GM12878 (cell line): ENCODE data around the gene TTC33. TPM values are rescaled to one million over a fixed set of nuclear protein-coding genes. Genes with fewer than 3 reads are reported as not detected.

Experiments
- ATAC-seq: fragments of 200-7000 bp; cut with Tn5 transposase; 3 replicates; pipeline ENCODE4 v1.9.1; 2020; ENCODE audit warnings: mild to moderate bottlenecking, moderate library complexity
- BruUV-seq: library from RNA; stranded (reverse); fragments of 400-500 nt; replicated peaks from 2 replicates; lab custom pipeline; 2021; lab: Mats Ljungman, UMichigan
- CTCF ChIA-PET: fragments of 300-600 bp; sonication (Branson Sonifier 250); formaldehyde crosslinking; extraction: SDS; loops from one replicate; lab custom pipeline; 2021; ENCODE audit warnings: inconsistent platforms; lab: Yijun Ruan, JAX
- POLR2A ChIA-PET: fragments of 350-600 bp; formaldehyde crosslinking; extraction: SDS; loops from one replicate; lab custom pipeline; 2021; ENCODE audit warnings: inconsistent platforms; lab: Charles Lee
- RAD21 ChIA-PET: fragments of 300-600 bp; sonication (Branson Sonifier 250); formaldehyde crosslinking; loops from one replicate; lab custom pipeline; 2023; ENCODE audit warnings: antibody characterized with exemption; ENCODE audit not compliant: unreplicated experiment; lab: Charles Lee
- SMC1A ChIA-PET: fragments of 300-600 bp; sonication (Branson Sonifier 250); formaldehyde crosslinking; loops from one replicate; lab custom pipeline; 2023; ENCODE audit not compliant: unreplicated experiment, uncharacterized antibody; lab: Charles Lee
- DNase-seq: peaks from one replicate; pipeline ENCODE4 v3.0.0-alpha.2; 2011; ENCODE audit warnings: low read depth, low spot score
- FAIRE-seq: peaks from 3 replicates; lab custom pipeline; 2011; peaks lifted over from hg19 to GRCh38; lab: Jason Lieb, UNC
- H2AFZ ChIP-seq: 2 replicates; pipeline ENCODE4 v1.6.0; 2011; ENCODE audit warnings: low read depth, low read length, control low read depth; ENCODE audit not compliant: control insufficient read depth
- H3K27ac ChIP-seq: 2 replicates; pipeline ENCODE4 v1.5.1; 2011; ENCODE audit warnings: control low read depth; ENCODE audit not compliant: control insufficient read depth, insufficient read depth
- H3K27me3 ChIP-seq, 2 experiments: replicated peaks in 1 of 2; 2 replicates each; pipeline versions ENCODE4 v1.6.0 to v1.6.1; 2011; ENCODE audit warnings: low read length in 1 of 2; ENCODE audit not compliant: control insufficient read depth in 2 of 2, insufficient read depth in 2 of 2
- H3K36me3 ChIP-seq, 2 experiments: 2 replicates each; pipeline ENCODE4 v1.5.1; 2011; ENCODE audit warnings: low read length in 1 of 2; ENCODE audit not compliant: control insufficient read depth in 2 of 2, insufficient read depth in 2 of 2
- H3K4me1 ChIP-seq: 2 replicates; pipeline ENCODE4 v1.6.1; 2011; ENCODE audit warnings: mild to moderate bottlenecking, low read length, moderate library complexity, mixed read lengths; ENCODE audit not compliant: control insufficient read depth, insufficient read depth
- H3K4me2 ChIP-seq: 2 replicates; pipeline ENCODE4 v1.6.0; 2011; ENCODE audit warnings: control low read depth; ENCODE audit not compliant: control insufficient read depth, insufficient read depth
- H3K4me3 ChIP-seq: fragments of 200-600 bp; sonication (generic); 2 replicates; pipeline ENCODE4 v1.5.1; 2016
- H3K79me2 ChIP-seq: 2 replicates; pipeline ENCODE4 v1.6.0; 2011; ENCODE audit warnings: low read length; ENCODE audit not compliant: control insufficient read depth, insufficient read depth
- H3K9ac ChIP-seq: 2 replicates; pipeline ENCODE4 v1.8.0; 2011; ENCODE audit warnings: low read length, control low read depth, mixed read lengths; ENCODE audit not compliant: control insufficient read depth, insufficient read depth
- H3K9me3 ChIP-seq: replicated peaks from 3 replicates; pipeline ENCODE4 v1.5.1; 2011; ENCODE audit warnings: mild to moderate bottlenecking, low read length; ENCODE audit not compliant: control insufficient read depth, insufficient read depth
- H4K20me1 ChIP-seq: 2 replicates; pipeline ENCODE4 v1.6.0; 2011; ENCODE audit not compliant: control insufficient read depth, insufficient read depth
- ASH2L ChIP-seq: fragments of 300-600, 200-600 bp; sonication (generic); IDR thresholded peaks from 2 replicates; pipeline ENCODE4 v1.6.1; 2017; ENCODE audit warnings: low read depth, mild to moderate bottlenecking, borderline replicate concordance
- ATF3 ChIP-seq: IDR thresholded peaks from 2 replicates; pipeline ENCODE4 v1.6.1; 2011; ENCODE audit warnings: low read depth, mild to moderate bottlenecking, low read length, moderate library complexity, borderline replicate concordance; ENCODE audit errors: extremely low read depth
- BCL11A ChIP-seq: IDR thresholded peaks from 2 replicates; pipeline ENCODE4 v1.6.1; 2011; ENCODE audit warnings: low read depth, low read length
- CEBPB ChIP-seq, 2 experiments: fragments of 150-350 bp in 1 of 2; IDR thresholded peaks; 2 replicates each; pipeline ENCODE4 v1.6.1; 2012 to 2014; ENCODE audit warnings: low read depth in 2 of 2, low read length in 2 of 2, borderline replicate concordance in 1 of 2, inconsistent platforms in 1 of 2
- DPF2 ChIP-seq: fragments of 450-650 bp; IDR thresholded peaks from 2 replicates; pipeline ENCODE4 v1.6.1; 2017; ENCODE audit warnings: mild to moderate bottlenecking
- EGR1 ChIP-seq, 2 experiments: IDR thresholded peaks; 1 replicate in 1 of 2; 2 replicates in 1 of 2; pipeline ENCODE4 v1.6.1; 2011 to 2012; ENCODE audit warnings: low read depth in 2 of 2, low read length in 2 of 2, borderline replicate concordance in 1 of 2, mild to moderate bottlenecking in 1 of 2, moderate library complexity in 1 of 2
- EP300 ChIP-seq, 2 experiments: fragments of 150-350 bp in 1 of 2; IDR thresholded peaks; 2 replicates each; pipeline ENCODE4 v1.6.1; 2011 to 2012; ENCODE audit warnings: low read depth in 2 of 2, low read length in 2 of 2, borderline replicate concordance in 1 of 2, improper control_type of control experiment in 1 of 2, inconsistent platforms in 1 of 2; ENCODE audit not compliant: control insufficient read depth in 1 of 2
- GABPA ChIP-seq: IDR thresholded peaks from 2 replicates; pipeline ENCODE4 v1.6.1; 2014; ENCODE audit warnings: antibody characterized with exemption, low read depth, mild to moderate bottlenecking, inconsistent platforms
- HDAC2 ChIP-seq: fragments of 200-600 bp; sonication (generic); IDR thresholded peaks from 2 replicates; pipeline ENCODE4 v1.6.1; 2017
- HDGF ChIP-seq: fragments of 450-650 bp; IDR thresholded peaks from 2 replicates; pipeline ENCODE4 v1.6.1; 2016; ENCODE audit warnings: antibody characterized with exemption
- IKZF1 ChIP-seq: fragments of 450-650 bp; conservative IDR thresholded peaks from 2 replicates; pipeline ENCODE4 v1.6.1; 2017; ENCODE audit warnings: antibody characterized with exemption, mild to moderate bottlenecking
- NFYA ChIP-seq: IDR thresholded peaks from 2 replicates; pipeline ENCODE4 v1.6.1; 2011; ENCODE audit warnings: low read depth, mild to moderate bottlenecking, low read length, improper control_type of control experiment, borderline replicate concordance
- NFYB ChIP-seq: IDR thresholded peaks from 2 replicates; pipeline ENCODE4 v1.6.1; 2011; ENCODE audit warnings: low read depth, mild to moderate bottlenecking, low read length, improper control_type of control experiment, moderate library complexity; ENCODE audit not compliant: insufficient read depth
- NRF1 ChIP-seq: conservative IDR thresholded peaks from 2 replicates; pipeline ENCODE4 v1.6.1; 2011; ENCODE audit warnings: mild to moderate bottlenecking, low read depth, low read length, improper control_type of control experiment
- POLR2A ChIP-seq: IDR thresholded peaks from 2 replicates; pipeline ENCODE4 v1.6.1; 2011; ENCODE audit warnings: low read depth, mild to moderate bottlenecking, low read length
- SMARCA5 ChIP-seq: fragments of 450-650 bp; IDR thresholded peaks from 2 replicates; pipeline ENCODE4 v1.6.1; 2017; ENCODE audit warnings: mild to moderate bottlenecking
- STAT3 ChIP-seq: IDR thresholded peaks from 2 replicates; pipeline ENCODE4 v1.6.1; 2011; ENCODE audit warnings: low read depth, low read length, improper control_type of control experiment
- WRNIP1 ChIP-seq: IDR thresholded peaks from 2 replicates; pipeline ENCODE4 v1.6.1; 2011; ENCODE audit warnings: low read depth, low read length, improper control_type of control experiment, borderline replicate concordance
- YY1 ChIP-seq: IDR thresholded peaks from 2 replicates; pipeline ENCODE4 v1.6.1; 2011; ENCODE audit warnings: low read depth, mild to moderate bottlenecking, low read length
- ZZZ3 ChIP-seq: IDR thresholded peaks from 2 replicates; pipeline ENCODE4 v1.6.1; 2011; ENCODE audit warnings: low read depth; ENCODE audit not compliant: control insufficient read depth, insufficient read length
- WGBS: methylation state at CpG from one replicate; pipeline ENCODE4 v1.1.6; 2016; ENCODE audit warnings: low lambda C conversion rate; ENCODE audit not compliant: insufficient replicate concordance, insufficient coverage; ENCODE audit errors: missing lambda C conversion rate; 5-methylcytosine and 5-hydroxymethylcytosine counted together
- in situ Hi-C: fragments of 300-500 bp; cut with MboI; formaldehyde crosslinking; loops from 9 replicates; pipeline ENCODE4 v1.14.3; 2018; ENCODE audit warnings: mixed read lengths
- intact Hi-C: fragments of 100-400 bp; cut with micrococcal nuclease; formaldehyde crosslinking; loops from one replicate; pipeline ENCODE4 v1.14.2; 2022; ENCODE audit not compliant: unreplicated experiment
- polyA plus RNA-seq, 11 experiments: library from polyadenylated mRNA; depleted of rRNA in 4 of 11; unstranded in 6 of 11; stranded (reverse) in 5 of 11; fragments of >200 nt; fragmentation: Nextera tagmentation in 4 of 11; fragmentation: Illumina TruSeq in 1 of 11; extraction: Ambion mirVana in 4 of 11; extraction: Trizol in 1 of 11; gene quantifications; 1 replicate in 1 of 11; 2 replicates in 10 of 11; pipeline versions ENCODE4 v1.2.1 to v1.2.3, GENCODE V29; 2011 to 2016; ENCODE audit warnings: inconsistent platforms in 2 of 11, missing spikeins in 2 of 11, low read depth in 1 of 11
- total RNA-seq, 4 experiments: library from RNA; depleted of rRNA in 3 of 4; stranded (reverse); fragments of >200 nt in 3 of 4; fragmentation: Illumina TruSeq in 1 of 4; extraction: Trizol in 1 of 4; gene quantifications; 2 replicates each; pipeline versions ENCODE4 v1.2.1 to v1.2.3, GENCODE V29; 2013 to 2021
- TF ChIP-seq, protein P1 (sequence below): IDR thresholded peaks from 2 replicates; pipeline ENCODE4 v1.6.1; 2011; ENCODE audit warnings: borderline replicate concordance, low read depth, mild to moderate bottlenecking, moderate library complexity, low read length; ENCODE audit not compliant: insufficient read depth, poor library complexity, severe bottlenecking

Gene TTC33
- total and polyA plus RNA-seq, 10 of the 15 experiments (the other 5 are each of a cell fraction or from before 2014, with no cell fraction given) = 7.9 to 22.3 (median 14.6) TPM

DNA sequence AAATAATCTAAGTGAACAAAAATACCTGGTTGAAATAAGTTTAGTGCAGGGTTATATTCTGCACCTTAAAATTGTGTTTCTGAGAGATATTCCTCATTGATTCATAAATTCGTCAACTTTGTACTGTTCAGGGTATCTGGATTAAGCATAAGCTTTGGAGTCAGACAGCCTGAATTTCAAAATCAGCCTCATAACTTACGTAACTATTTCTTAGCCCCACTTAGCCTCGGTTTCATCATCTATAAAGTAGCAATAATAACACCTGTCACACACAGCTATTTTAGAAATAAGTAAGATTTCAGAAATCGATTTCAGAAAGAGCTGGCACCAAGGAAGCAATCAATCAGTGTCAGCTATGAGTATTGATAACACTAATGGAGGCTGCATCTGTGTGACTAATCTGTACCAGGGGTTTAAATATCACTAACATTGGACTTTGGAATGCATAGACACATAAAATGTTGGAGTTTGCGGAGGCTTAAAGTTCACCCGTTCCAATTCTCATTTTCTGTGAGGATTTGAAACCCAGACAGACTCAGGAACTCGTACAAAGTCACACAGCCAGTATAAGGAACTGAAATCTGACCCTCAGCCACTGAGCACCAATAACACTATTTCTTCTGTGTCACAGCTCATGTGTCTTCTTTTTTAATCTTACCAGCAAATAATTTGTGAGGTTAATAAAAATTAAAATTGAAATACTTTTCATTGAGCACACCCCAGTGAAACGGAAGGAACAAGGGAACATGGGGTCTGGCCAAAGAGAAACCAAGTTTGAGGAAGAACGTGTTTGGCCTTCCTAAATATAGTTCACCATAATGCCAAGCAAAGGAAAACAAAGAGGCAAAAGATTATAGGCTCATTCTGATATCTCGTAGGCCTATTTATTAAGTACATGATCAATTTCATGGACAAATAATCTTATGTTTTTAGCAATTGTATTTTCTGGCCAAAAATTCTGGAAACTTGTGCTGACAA lies 270.5 kb downstream of the TTC33 start:
- Histone ChIP-seq H3K9ac (peak overlapping the region; percentile 12; the same call in 1 of the 2 replicates), H3K36me3 (no peaks in the 10 kb centered on the region), H3K27me3 (no peaks in the 10 kb centered on the region), H3K4me3 (0 out of 2 replicates have a peak overlapping the region, but pooled peaks have one; percentile 18), H3K4me2 (peak overlapping the region; percentile 91), H2AFZ (peak overlapping the region; percentile 19; the same call in 1 of the 2 replicates), H3K4me1 (peaks cover 41% of the 10 kb centered on the region), H3K27ac (peak overlapping the region; percentile 67), H4K20me1 (no peaks in the 10 kb centered on the region), H3K79me2 (no peaks in the 10 kb centered on the region), H3K9me3 (no peaks in the 10 kb centered on the region)
- CTCF ChIA-PET = interaction anchor here (0.7 to 1.1 kb wide), 2 partner anchors 44 to 201 kb away, joined by 3 read pairs; no protein-coding TSS in a partner anchor
- in situ Hi-C loops (loop anchor here (5.0 to 10.0 kb wide), 3 partner anchors 92 to 349 kb away; partner anchors contain the start of gene RPL37), intact Hi-C loops (loop anchor here (1.0 to 10.0 kb wide), 3 partner anchors 48 to 349 kb away; partner anchors contain the start of gene RPL37)
- RAD21 ChIA-PET = interaction anchor here (1.2 to 2.2 kb wide), 4 partner anchors 43 to 198 kb away, joined by 4 to 12 read pairs (median 7); no protein-coding TSS in a partner anchor
- DNase-seq = peak; percentile 57
- WGBS = under 1% methylated on average over 10 of the region's 10 CpGs
- POLR2A ChIA-PET = interaction anchor here (1.1 to 2.4 kb wide), 3 partner anchors 10 to 109 kb away, joined by 3 to 10 read pairs (median 3); no protein-coding TSS in a partner anchor
- peak; percentile 80 for ATAC-seq
- SMC1A ChIA-PET = interaction anchor here (0.6 to 5.0 kb wide), 13 partner anchors 9 to 201 kb away, joined by 3 to 32 read pairs (median 4); no protein-coding TSS in a partner anchor
- FAIRE-seq = no peak
- BruUV-seq = no TSS peak
- TF ChIP-seq ZZZ3 (no peak), EGR1 (IDR thresholded peaks at IDR 0.05; ENCODE audit: borderline replicate concordance in 1 of 2, low read depth in 2 of 2, low read length in 2 of 2) (no peak), NFYB (no peak), HDGF (no peak), NRF1 (no peak), HDAC2 (no peak), WRNIP1 (no peak), IKZF1 (peak; percentile 61), BCL11A (no peak), GABPA (no peak), NFYA (no peak), YY1 (no peak), ATF3 (no peak), SMARCA5 (no peak), CEBPB (IDR thresholded peaks at IDR 0.05; ENCODE audit: borderline replicate concordance in 1 of 2, low read depth in 2 of 2, low read length in 2 of 2) (no peak), EP300 (IDR thresholded peaks at IDR 0.05; ENCODE audit: borderline replicate concordance in 1 of 2, control insufficient read depth in 1 of 2, low read depth in 2 of 2, low read length in 2 of 2) (peak; percentile 21 to 80; a peak in 2 of 4 replicates), DPF2 (peak; percentile 65), STAT3 (no peak), POLR2A (no peak), ASH2L (no peak)
- TF ChIP-seq, protein P1, sequence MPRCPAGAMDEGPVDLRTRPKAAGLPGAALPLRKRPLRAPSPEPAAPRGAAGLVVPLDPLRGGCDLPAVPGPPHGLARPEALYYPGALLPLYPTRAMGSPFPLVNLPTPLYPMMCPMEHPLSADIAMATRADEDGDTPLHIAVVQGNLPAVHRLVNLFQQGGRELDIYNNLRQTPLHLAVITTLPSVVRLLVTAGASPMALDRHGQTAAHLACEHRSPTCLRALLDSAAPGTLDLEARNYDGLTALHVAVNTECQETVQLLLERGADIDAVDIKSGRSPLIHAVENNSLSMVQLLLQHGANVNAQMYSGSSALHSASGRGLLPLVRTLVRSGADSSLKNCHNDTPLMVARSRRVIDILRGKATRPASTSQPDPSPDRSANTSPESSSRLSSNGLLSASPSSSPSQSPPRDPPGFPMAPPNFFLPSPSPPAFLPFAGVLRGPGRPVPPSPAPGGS = no peak
